Stimulated activated effector memory CD8-positive, alpha-beta T cell treated with anti-CD3 and anti-CD28 coated beads, Interleukin-12 subunit alpha, Interleukin-12 subunit beta, amount 100 ng/mL, for 72 hours (primary cell): ENCODE measurements around the gene UCHL1.

ENCODE experiments used
- ATAC-seq: fragments of 150-1000 bp; cut with Tn5 transposase; 2 replicates; pipeline ENCODE4 v1.10.0; 2021
- DNase-seq, 2 donors: peaks; one replicate each; pipeline ENCODE4 v3.0.0; 2021 to 2022; ENCODE audit warnings: low spot score in 2 of 2
- H3K27ac Mint-ChIP-seq: one replicate; pipeline ENCODE4 v1.8.0; 2022; ENCODE audit warnings: mild to moderate bottlenecking, mixed read lengths
- H3K36me3 Mint-ChIP-seq: one replicate; pipeline ENCODE4 v1.8.0; 2022; ENCODE audit warnings: mild to moderate bottlenecking, mixed read lengths
- H3K4me1 Mint-ChIP-seq: one replicate; pipeline ENCODE4 v1.8.0; 2022; ENCODE audit warnings: mixed read lengths
- H3K4me3 Mint-ChIP-seq: one replicate; pipeline ENCODE4 v1.8.0; 2022; ENCODE audit warnings: mild to moderate bottlenecking, mixed read lengths
- H3K9me3 Mint-ChIP-seq: one replicate; pipeline ENCODE4 v1.8.0; 2022; ENCODE audit warnings: mixed read lengths

Gene UCHL1

DNA sequence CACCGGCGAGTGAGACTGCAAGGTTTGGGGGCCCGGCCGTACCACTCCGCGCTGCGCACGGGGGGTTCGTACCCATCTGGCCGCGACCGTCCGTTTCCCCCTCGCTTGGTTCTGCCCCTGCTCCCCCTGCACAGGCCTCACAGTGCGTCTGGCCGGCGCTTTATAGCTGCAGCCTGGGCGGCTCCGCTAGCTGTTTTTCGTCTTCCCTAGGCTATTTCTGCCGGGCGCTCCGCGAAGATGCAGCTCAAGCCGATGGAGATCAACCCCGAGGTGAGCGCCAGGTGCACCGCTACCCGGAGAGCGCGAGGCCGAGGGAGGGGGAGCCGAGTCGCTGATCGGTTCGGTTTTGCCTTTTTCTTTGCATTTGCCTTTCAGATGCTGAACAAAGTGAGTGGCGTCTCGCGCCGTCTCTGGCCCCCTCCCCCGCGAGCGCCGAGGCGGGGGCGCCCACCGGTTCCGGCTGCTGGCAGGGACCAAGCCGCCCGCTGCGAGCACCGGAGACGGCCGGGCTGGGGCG, at the start of gene UCHL1:
Gene UCHL1 (plus strand): TSS at position 189 of the 517 bp plus-strand sequence. CDS start 49 bp downstream, at position 238.
- no peak for DNase-seq

DNA sequence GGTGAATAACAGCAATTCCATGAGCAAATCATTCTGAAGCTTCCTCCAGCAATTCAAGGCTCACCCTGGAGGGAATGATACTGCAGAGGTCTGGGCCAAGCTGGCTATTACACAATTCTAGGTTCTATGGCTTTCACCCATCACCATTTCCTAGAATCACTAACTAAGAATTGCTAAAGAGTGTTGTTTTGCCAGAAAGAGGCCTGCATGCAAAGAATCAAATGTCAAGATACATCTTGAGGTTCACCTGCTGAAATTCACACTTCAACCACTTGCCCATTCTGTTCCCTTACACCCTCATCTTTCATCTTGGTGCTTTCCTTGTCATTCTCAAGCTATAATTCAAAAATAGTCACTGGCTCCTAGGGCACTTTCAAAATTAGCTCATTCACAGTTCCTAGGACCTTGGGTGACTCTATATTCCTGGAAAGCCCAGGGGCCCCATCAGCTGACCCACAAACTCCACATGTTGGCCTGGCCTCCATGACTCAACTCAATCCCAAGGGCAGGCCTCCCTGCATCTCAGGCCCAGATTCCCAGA, 49.4 kb upstream of the UCHL1 start:
- peak; percentile 28 for ATAC-seq

More for the DNA sequence above, at the start of gene UCHL1:
- no peaks in the 10 kb centered on the region for H3K36me3 Mint-ChIP-seq
- no peak within 1 kb of the TSS for H3K27ac Mint-ChIP-seq
- no peak within 1 kb of the TSS for H3K4me3 Mint-ChIP-seq
- no peaks in the 10 kb centered on the region for H3K4me1 Mint-ChIP-seq
- no peak for ATAC-seq
- no peaks in the 10 kb centered on the region for H3K9me3 Mint-ChIP-seq

DNA sequence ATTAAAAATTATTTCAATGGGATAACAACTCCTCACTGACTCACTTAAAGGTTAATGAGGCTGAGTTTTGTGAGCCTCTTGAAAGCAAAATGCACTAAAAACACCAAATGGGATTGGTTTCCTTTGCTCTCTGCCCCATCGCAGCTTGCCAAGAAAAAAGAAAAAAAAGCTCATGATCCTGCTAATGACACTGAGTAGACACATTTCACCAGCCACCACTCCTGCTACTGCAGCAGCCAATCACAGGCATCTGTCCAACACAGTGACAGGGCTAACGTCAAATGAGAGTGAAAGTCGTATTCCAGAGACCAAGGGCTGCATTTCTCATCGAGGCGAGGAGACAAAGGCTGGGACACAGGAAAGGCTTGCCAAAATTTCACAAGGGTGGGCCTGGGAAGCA, 47.5 kb upstream of the UCHL1 start:
- ATAC-seq, result no peak
- H3K36me3 Mint-ChIP-seq, result no peaks in the 10 kb centered on the region
- H3K4me1 Mint-ChIP-seq, result no peaks in the 10 kb centered on the region
- H3K9me3 Mint-ChIP-seq, result no peaks in the 10 kb centered on the region
- no peak overlapping the region for H3K4me3 Mint-ChIP-seq
- no peak overlapping the region for H3K27ac Mint-ChIP-seq
- DNase-seq, result no peak

More for the DNA sequence above, 49.4 kb upstream of the UCHL1 start:
- Mint-ChIP-seq H3K27ac (no peak overlapping the region), H3K4me1 (no peaks in the 10 kb centered on the region), H3K36me3 (no peaks in the 10 kb centered on the region), H3K4me3 (no peak overlapping the region), H3K9me3 (no peaks in the 10 kb centered on the region)
- no peak for DNase-seq

DNA sequence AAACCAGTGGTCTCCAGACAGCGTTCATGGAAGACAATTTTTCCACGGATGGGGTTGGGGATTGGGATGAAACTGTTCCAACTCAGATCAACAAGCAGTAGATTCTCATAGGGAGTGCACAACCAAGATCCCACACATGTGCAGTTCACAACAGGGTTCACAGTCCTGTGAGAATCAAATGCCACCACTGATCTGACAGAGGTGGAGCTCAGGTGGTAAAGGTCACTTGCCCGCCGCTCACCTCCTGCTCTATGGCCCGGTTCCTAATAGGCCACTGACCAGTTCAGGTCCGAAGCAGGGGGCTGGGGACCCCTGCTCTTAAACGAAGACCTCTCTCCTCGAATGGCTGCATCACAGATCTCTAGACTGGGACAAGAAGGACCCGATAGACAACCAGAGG, 46.8 kb upstream of the UCHL1 start:
- no peak for ATAC-seq
- H3K9me3 Mint-ChIP-seq, result no peaks in the 10 kb centered on the region
- no peaks in the 10 kb centered on the region for H3K4me1 Mint-ChIP-seq
- no peak overlapping the region for H3K27ac Mint-ChIP-seq
- H3K36me3 Mint-ChIP-seq, result no peaks in the 10 kb centered on the region
- H3K4me3 Mint-ChIP-seq, result no peak overlapping the region
- no peak for DNase-seq

DNA sequence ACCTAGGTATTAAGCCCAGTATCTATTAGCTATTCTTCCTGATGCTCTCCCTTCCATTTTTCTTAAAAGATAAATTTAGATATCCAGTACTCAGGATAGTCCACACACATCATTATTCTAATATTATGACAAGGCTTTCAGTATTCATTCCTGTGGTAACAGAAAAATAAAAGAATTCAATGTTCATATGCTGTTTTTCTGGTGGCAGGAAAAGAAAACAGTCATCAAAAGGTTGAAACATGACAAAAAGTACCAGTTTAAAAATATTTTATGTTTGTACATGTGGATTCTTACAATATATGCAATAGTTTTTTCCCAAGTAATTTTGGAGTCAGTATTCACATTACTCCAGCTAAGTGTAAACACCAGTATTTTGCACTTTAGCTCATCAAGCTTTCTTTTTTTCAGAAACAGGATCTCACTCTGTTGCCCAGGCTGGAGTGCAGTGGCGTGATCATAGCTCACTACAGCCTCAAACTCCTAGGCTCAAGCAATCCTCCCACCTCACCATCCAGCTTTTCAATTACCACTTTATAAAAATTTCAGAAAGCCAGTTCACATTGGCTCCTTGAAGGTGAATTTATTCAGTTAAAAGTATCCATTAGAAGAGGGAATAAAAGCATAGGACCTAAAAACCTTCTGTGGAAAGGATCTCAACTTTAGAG, 44.6 kb upstream of the UCHL1 start:
- Mint-ChIP-seq H3K9me3 (no peaks in the 10 kb centered on the region), H3K4me1 (peaks cover 6% of the 10 kb centered on the region), H3K27ac (no peak overlapping the region), H3K4me3 (no peak overlapping the region), H3K36me3 (no peaks in the 10 kb centered on the region)
- DNase-seq (no peak), ATAC-seq (no peak)

DNA sequence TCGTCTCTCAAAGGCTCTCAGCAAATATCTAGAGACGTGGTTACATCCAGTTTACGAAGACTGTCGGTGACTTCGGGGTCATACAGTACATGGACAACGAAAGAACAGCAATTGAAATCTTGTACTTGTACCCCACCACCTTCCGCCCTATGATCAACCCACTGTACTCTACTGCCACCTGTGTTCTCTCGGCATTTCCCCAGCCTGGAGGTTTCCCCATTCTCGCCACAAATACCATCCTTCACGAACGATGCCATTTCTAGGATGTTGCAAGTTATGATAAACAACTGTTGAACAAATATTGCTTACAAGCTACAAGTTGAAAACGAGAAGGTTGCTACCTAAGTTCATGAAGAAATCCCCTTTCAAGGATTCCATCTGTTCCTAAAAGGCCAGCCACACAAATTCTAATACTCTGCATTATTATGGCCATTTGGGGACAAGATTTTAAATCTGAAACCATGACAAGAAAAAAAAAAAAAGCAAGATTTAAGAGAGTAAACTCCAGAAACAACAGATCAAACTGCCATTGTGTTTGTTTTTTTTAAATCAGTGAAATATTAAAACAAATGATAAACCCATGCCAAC, 44.0 kb upstream of the UCHL1 start:
- no peak overlapping the region for H3K4me3 Mint-ChIP-seq
- H3K36me3 Mint-ChIP-seq, result no peaks in the 10 kb centered on the region
- ATAC-seq (no peak), DNase-seq (no peak)
- H3K27ac Mint-ChIP-seq, result no peak overlapping the region
- H3K9me3 Mint-ChIP-seq, result no peaks in the 10 kb centered on the region
- peaks cover 6% of the 10 kb centered on the region for H3K4me1 Mint-ChIP-seq

DNA sequence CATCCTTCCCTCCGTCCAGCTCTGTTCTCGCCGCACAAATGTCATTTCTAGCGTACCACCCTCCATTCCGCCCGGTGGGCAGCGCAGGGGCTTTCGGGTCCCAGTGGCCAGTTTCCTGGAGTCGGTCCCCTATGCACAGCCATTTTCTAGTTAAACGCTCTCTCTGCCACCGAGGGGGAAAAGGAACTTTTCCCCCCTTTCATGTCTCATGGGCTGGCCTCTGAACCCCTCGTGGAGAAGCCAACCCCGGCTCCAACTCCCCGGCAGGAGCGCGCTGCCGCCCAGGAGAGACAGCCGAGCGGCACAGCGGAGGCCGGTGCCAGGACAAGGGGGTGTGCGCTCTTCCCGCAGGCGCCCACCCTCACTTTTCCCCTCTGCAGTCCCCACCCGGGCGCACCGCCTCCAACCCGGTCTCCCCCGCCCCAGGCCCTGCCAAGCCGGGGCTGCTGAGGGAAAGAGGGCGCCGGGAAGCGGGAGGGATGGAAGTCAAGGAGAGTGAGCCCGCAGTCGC, 43.0 kb upstream of the UCHL1 start:
- peaks cover 6% of the 10 kb centered on the region for H3K4me1 Mint-ChIP-seq
- DNase-seq, result no peak
- H3K9me3 Mint-ChIP-seq, result no peaks in the 10 kb centered on the region
- no peaks in the 10 kb centered on the region for H3K36me3 Mint-ChIP-seq
- no peak overlapping the region for H3K27ac Mint-ChIP-seq
- ATAC-seq, result no peak
- H3K4me3 Mint-ChIP-seq, result peak overlapping the region; percentile 38

DNA sequence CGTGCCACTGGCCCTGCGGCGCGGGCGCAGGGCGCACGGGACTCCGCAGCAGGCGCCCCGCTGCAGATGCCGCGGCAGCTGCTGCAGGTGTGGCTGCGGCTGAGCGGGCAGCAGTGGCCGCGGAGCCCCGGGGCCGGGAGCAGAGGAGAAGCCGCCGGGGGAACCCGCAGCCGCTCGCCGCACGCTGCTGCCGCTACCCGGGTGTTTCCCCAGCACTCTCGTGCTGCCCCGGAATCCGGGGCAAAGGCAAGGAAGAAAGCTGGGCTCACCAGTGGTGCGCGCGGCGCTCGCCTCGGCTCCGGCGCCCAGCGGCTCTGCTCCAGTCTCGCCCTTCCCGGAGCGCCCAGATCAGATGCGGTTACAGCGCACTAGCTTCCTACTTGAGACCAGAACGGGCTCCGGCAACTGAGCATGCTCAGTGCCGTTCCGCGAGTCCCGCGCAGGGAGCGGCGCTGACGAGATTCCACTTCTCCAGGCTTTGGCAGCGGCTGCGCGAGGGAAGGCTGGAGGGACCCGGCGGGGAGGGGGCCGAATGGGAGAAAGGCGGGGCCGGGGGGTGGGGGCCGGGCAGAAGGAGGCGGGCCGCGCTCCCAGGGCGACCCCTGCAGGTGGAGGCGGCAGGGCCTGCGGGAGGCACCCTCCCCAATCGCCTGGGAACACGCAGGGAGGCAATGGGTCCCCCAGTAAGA, 42.4 kb upstream of the UCHL1 start, which contains the start of gene APBB2:
Gene APBB2 (minus strand): TSS at position 407 of the 689 bp plus-strand sequence. CDS start 181,288 bp downstream, outside the sequence.
- no peaks in the 10 kb centered on the region for H3K36me3 Mint-ChIP-seq
- peak within 1 kb of the TSS; percentile 38 for H3K4me3 Mint-ChIP-seq
- H3K27ac Mint-ChIP-seq, result no peak within 1 kb of the TSS
- DNase-seq (peak in 1 of 2 donors; percentile 64), ATAC-seq (peak; percentile 65)
- H3K9me3 Mint-ChIP-seq, result no peaks in the 10 kb centered on the region
- peaks cover 6% of the 10 kb centered on the region for H3K4me1 Mint-ChIP-seq

DNA sequence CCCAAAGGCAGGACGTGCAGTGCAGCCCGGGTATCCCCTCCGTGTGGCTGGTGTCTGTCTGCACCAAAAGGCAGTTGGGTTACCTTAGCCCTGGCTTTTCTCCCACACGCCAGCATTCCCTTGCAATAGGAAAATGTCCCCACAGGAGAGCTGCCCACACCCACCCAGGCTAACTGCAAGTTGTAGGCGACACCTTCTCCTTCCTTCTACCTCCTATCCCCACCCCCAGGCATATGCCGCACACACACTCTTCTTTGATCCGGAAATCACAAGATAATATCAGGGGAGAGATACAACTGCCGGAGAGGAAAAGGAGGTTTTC, 41.9 kb upstream of the UCHL1 start:
- H3K9me3 Mint-ChIP-seq, result no peaks in the 10 kb centered on the region
- no peak for ATAC-seq
- peak overlapping the region; percentile 38 for H3K4me3 Mint-ChIP-seq
- peaks cover 6% of the 10 kb centered on the region for H3K4me1 Mint-ChIP-seq
- H3K36me3 Mint-ChIP-seq, result no peaks in the 10 kb centered on the region
- DNase-seq, result no peak
- H3K27ac Mint-ChIP-seq, result no peak overlapping the region

DNA sequence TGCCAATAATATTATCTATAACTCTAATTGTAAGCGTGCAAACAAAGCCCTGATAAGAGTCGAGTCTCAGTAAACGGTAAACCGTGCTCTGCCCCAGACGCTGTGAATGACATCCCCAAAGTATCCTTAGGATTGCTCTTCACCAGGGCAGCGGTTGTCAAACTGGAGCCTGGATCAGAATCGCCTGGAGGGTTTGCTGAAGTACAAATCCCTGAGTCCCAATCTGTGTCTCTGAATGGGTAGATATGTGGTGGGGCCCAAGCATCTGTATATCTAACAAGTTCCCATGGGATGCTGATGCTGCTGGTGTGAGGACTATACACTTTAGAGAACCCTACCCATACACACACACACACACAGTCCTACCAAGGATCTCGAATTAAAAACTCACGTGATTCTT, 41.6 kb upstream of the UCHL1 start:
- ATAC-seq, result no peak
- DNase-seq, result no peak
- Mint-ChIP-seq H3K4me3 (no peak overlapping the region), H3K27ac (no peak overlapping the region), H3K9me3 (no peaks in the 10 kb centered on the region), H3K4me1 (peaks cover 6% of the 10 kb centered on the region), H3K36me3 (no peaks in the 10 kb centered on the region)

DNA sequence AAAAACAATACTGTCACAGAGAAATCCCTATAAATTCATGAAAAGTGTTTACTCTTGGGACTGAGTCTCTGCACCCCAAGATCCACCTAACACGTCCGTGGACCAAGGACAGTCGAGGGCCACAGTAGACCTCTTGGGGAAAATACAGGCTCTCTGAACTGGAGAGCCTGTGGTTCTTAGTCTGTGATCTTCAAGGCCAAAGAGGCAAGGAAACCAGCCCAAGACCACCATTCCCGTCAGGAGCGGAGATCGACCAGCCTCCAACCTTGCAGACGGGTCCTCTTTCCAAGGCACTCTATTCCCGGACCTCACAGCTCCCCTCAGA, 40.8 kb upstream of the UCHL1 start:
- no peak for ATAC-seq
- Mint-ChIP-seq H3K9me3 (no peaks in the 10 kb centered on the region), H3K4me1 (peaks cover 6% of the 10 kb centered on the region), H3K36me3 (no peaks in the 10 kb centered on the region), H3K4me3 (peak overlapping the region; percentile 15), H3K27ac (no peak overlapping the region)
- DNase-seq, result peak in 1 of 2 donors; percentile 58

DNA sequence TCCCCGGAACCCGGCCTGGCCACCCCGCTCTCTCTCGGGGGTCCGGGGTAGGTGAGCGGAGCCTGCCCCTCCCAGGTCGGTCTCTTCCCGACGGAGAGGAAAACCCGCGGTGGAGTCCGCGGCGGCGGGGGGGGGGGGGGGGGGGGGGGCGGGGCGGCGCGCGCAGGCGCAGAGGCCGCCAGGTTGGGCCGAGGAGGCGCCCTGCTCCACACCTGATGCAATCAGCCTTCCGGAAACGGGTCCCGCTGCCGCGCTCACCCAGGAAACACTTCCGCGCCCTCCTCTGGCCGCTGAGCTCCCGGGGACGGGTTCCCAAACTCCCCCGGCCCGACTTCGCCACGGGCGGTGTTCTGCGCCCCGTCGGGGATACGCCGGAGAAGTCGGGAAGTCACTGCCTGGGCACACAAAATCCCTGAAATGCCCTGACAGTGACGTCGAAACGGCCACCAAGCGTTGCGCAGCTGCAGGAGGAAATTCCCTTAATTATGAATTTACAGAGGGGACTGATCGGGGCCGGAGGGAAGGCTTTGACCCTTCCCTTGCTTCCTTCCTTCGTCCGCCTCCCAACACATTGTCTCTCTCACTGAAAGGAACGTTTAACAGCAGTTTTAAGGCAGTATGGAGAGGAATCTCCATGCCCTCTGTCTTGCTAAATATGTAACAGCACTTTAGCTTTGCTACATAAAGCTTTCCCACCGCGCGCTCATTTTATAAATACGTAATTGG, 40.3 kb upstream of the UCHL1 start:
- no peak overlapping the region for H3K27ac Mint-ChIP-seq
- peak overlapping the region; percentile 38 for H3K4me3 Mint-ChIP-seq
- no peaks in the 10 kb centered on the region for H3K36me3 Mint-ChIP-seq
- ATAC-seq, result peak; percentile 44
- H3K9me3 Mint-ChIP-seq, result no peaks in the 10 kb centered on the region
- peak in 1 of 2 donors; percentile 67 for DNase-seq
- H3K4me1 Mint-ChIP-seq, result peaks cover 6% of the 10 kb centered on the region

DNA sequence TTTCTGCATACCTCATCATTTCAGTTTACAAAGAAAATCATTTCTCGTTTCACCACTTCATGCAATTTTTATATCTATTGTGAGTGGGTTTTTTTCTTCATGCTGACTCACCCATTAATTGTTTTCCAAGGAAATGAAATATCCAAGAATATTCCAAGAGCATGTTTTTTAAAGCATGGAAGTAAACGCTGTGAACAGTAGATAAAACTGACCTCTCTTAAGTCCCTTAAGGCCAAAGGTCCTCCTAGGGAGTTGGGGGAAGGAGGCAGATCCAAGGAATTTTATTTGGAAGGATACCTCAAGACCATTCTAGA, 39.8 kb upstream of the UCHL1 start:
- ATAC-seq (no peak), DNase-seq (no peak)
- H3K4me3 Mint-ChIP-seq, result peak overlapping the region; percentile 38
- H3K9me3 Mint-ChIP-seq, result no peaks in the 10 kb centered on the region
- peaks cover 6% of the 10 kb centered on the region for H3K4me1 Mint-ChIP-seq
- H3K36me3 Mint-ChIP-seq, result no peaks in the 10 kb centered on the region
- no peak overlapping the region for H3K27ac Mint-ChIP-seq

DNA sequence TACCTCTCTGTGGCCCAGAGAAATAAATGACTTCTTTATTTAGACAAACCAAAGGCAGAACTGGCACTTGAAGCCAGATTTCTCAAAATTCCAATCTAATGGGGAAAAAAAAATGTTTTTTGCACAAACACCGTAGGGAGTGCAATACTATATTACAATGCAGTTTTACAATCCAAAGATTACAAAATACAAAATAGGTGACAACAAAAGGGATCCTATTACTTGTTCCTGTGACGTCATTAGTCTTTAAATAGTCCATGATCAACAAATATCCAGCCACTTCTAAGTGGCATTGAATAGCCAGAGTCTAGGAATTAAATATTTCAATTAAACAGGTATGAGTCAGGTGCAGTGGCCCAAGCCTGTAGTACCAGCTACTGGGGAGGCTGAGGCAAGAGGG, 39.4 kb upstream of the UCHL1 start:
- Mint-ChIP-seq H3K27ac (no peak overlapping the region), H3K4me3 (no peak overlapping the region), H3K4me1 (peaks cover 6% of the 10 kb centered on the region), H3K36me3 (no peaks in the 10 kb centered on the region), H3K9me3 (no peaks in the 10 kb centered on the region)
- ATAC-seq (no peak), DNase-seq (no peak)

DNA sequence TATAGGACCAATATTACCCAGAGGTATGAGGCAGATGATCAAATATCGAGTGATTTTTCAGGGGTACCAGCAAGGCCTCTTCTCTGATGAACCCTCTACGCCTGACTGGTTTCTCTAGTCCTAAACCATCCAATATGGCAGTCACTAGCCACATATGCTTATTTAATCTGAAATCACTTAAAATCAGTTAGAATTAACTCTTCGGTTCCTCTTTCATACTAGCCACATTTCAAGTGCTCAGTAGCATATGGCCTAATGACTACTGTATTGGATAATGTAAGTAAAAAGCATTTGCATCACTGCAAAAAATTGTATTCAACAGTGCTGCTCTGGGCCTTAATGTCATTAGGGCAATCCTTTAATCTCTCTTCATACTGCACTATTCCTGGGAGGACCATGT, 38.0 kb upstream of the UCHL1 start:
- no peak for ATAC-seq
- DNase-seq, result no peak
- no peak overlapping the region for H3K27ac Mint-ChIP-seq
- H3K4me1 Mint-ChIP-seq, result peaks cover 6% of the 10 kb centered on the region
- no peaks in the 10 kb centered on the region for H3K36me3 Mint-ChIP-seq
- no peaks in the 10 kb centered on the region for H3K9me3 Mint-ChIP-seq
- H3K4me3 Mint-ChIP-seq, result no peak overlapping the region
